DOHH2 (cell line): ENCODE measurements around the gene ZNF253.

Source experiments
- H3F3A ChIP-seq: fragments of 200-600 bp; sonication (generic), shearing (Covaris generic); 2 replicates; pipeline ENCODE4 v1.6.0; 2016; ENCODE audit warnings: antibody characterized with exemption, mild to moderate bottlenecking; ENCODE audit not compliant: control insufficient read depth, insufficient read depth
- H3K27ac ChIP-seq: fragments of 200-600 bp; sonication (generic); 2 replicates; pipeline ENCODE4 v1.5.1; 2014; ENCODE audit warnings: low read depth, mild to moderate bottlenecking, low read length, moderate library complexity
- H3K27me3 ChIP-seq: fragments of 200-600 bp; sonication (generic); 2 replicates; pipeline ENCODE4 v1.6.1; 2014; ENCODE audit warnings: mild to moderate bottlenecking, low read length, mixed read lengths; ENCODE audit not compliant: control insufficient read depth
- H3K36me3 ChIP-seq: fragments of 200-600 bp; sonication (generic); 2 replicates; pipeline ENCODE4 v1.6.1; 2014; ENCODE audit warnings: mild to moderate bottlenecking, low read length, moderate library complexity, mixed read lengths; ENCODE audit not compliant: control insufficient read depth
- H3K4me1 ChIP-seq: fragments of 200-600 bp; sonication (generic); 2 replicates; pipeline ENCODE4 v1.6.1; 2014; ENCODE audit warnings: mild to moderate bottlenecking, low read length, mixed read lengths; ENCODE audit not compliant: control insufficient read depth
- H3K4me2 ChIP-seq: fragments of 200-600 bp; sonication (generic); 2 replicates; pipeline ENCODE4 v1.6.0; 2014; ENCODE audit warnings: mild to moderate bottlenecking, low read length, moderate library complexity
- H3K4me3 ChIP-seq: fragments of 200-600 bp; sonication (generic); 2 replicates; pipeline ENCODE4 v1.5.1; 2014; ENCODE audit warnings: mild to moderate bottlenecking, low read length, mixed read lengths
- H3K79me2 ChIP-seq: fragments of 200-600 bp; sonication (generic); 2 replicates; pipeline ENCODE4 v1.6.1; 2014; ENCODE audit warnings: mild to moderate bottlenecking, low read length, mixed read lengths; ENCODE audit not compliant: control insufficient read depth
- H3K9me2 ChIP-seq: fragments of 200-600 bp; sonication (generic); replicated peaks from 2 replicates; pipeline ENCODE4 v1.6.1; 2014; ENCODE audit warnings: mild to moderate bottlenecking, low read length, mixed read lengths; ENCODE audit not compliant: control insufficient read depth
- H3K9me3 ChIP-seq: fragments of 200-600 bp; sonication (generic); 2 replicates; pipeline ENCODE4 v1.6.1; 2014; ENCODE audit warnings: antibody characterized with exemption, low read length, mixed read lengths; ENCODE audit not compliant: control insufficient read depth, insufficient read depth
- H4K20me1 ChIP-seq: fragments of 200-600 bp; sonication (generic); 2 replicates; pipeline ENCODE4 v1.6.0; 2014; ENCODE audit warnings: low read depth, mild to moderate bottlenecking, antibody characterized with exemption, low read length, moderate library complexity; ENCODE audit not compliant: control insufficient read depth, insufficient read depth
- EZH2phosphoT487 ChIP-seq: fragments of 200-600 bp; sonication (generic); IDR thresholded peaks from 2 replicates; pipeline ENCODE4 v1.6.1; 2017; ENCODE audit warnings: borderline replicate concordance, mild to moderate bottlenecking, antibody characterized with exemption, low read length, moderate library complexity, mixed read lengths
- TF ChIP-seq, protein P1 (sequence below): fragments of 200-600 bp; sonication (generic); IDR thresholded peaks from one replicate; pipeline ENCODE4 v1.5.1; 2014; ENCODE audit warnings: antibody characterized with exemption, mild to moderate bottlenecking, low read depth, low read length; ENCODE audit not compliant: poor library complexity, severe bottlenecking

Gene ZNF253

DNA sequence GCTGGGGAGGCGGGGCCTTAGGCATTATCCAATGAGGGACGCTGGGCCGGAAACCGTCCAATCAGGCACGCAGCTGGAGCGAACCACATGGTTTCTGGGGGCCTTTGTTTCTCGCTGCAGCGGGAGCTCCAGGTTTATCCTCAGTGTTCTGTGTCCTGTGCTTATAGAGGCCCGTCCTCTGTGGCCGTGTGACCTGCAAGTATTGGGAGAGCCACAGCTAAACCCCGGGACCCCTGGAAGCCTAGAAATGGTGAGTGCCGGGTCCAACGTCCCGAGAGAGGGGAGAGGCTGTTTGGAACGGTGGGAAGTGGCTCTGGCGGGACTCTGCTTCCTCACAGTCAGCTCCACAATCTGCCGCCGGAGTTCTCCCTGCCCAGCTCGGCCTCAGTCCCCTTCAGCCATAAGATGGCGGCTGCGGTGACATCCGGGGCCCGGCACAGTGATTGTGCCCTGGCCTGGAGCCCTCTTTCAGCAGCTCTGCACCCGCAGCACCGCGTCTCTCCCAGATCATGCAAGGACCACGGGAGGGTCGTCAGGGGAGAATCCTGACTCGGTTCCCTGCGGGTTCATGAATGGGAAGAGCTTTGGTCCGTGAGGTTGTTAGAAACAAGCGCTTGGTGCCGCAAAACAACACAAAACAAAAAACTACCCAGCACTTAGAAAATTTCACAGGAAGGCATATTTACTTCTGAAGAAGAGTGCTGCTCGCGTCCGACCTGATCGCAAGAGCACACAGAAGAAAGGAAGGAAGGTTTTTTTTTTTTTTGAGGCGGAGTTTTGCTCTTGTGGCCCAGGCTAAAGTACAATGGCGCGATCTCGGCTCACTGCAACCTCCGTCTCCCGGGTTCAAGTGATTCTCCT lies at the start of gene ZNF253:
Gene ZNF253 (plus strand): TSS at position 133 of the 861 bp plus-strand sequence. CDS start 115 bp downstream, at position 248.
- peaks cover 24% of the 10 kb centered on the region for H3K9me3 ChIP-seq
- H3K4me2 ChIP-seq = peak within 1 kb of the TSS; percentile 82
- H3K4me3 ChIP-seq = peak within 1 kb of the TSS; percentile 97
- no peaks in the 10 kb centered on the region for H3F3A ChIP-seq
- H3K36me3 ChIP-seq = peaks cover 40% of the 10 kb centered on the region
- peaks cover 12% of the 10 kb centered on the region for H3K4me1 ChIP-seq
- no peaks in the 10 kb centered on the region for H4K20me1 ChIP-seq
- H3K27me3 ChIP-seq = no peaks in the 10 kb centered on the region
- H3K27ac ChIP-seq = peak within 1 kb of the TSS; percentile 84
- peaks cover 50% of the 10 kb centered on the region for H3K79me2 ChIP-seq
- no peaks in the 10 kb centered on the region for H3K9me2 ChIP-seq
- TF ChIP-seq EZH2phosphoT487 = no peak
- TF ChIP-seq, protein P1, sequence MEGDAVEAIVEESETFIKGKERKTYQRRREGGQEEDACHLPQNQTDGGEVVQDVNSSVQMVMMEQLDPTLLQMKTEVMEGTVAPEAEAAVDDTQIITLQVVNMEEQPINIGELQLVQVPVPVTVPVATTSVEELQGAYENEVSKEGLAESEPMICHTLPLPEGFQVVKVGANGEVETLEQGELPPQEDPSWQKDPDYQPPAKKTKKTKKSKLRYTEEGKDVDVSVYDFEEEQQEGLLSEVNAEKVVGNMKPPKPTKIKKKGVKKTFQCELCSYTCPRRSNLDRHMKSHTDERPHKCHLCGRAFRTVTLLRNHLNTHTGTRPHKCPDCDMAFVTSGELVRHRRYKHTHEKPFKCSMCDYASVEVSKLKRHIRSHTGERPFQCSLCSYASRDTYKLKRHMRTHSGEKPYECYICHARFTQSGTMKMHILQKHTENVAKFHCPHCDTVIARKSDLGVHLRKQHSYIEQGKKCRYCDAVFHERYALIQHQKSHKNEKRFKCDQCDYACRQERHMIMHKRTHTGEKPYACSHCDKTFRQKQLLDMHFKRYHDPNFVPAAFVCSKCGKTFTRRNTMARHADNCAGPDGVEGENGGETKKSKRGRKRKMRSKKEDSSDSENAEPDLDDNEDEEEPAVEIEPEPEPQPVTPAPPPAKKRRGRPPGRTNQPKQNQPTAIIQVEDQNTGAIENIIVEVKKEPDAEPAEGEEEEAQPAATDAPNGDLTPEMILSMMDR = peak; percentile 24

DNA sequence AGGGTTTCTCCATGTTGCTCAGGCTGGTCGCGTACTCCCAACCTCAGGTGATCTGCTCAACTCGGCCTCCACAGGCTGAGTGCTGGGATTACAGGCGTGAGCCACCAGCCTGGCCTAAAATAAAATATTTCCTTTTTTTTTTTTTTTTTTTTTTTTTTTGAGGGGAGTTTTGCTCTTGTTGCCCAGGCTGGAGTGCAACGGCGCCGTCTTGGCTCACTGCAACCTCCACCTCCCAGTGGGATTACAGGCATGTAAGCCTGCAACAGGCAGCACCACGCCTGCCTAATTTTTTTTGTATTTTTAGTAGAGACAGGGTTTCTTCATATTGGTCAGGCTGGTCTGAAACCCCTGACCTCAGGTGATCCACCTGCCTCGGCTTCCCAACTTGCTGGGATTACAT lies 49.0 kb upstream of the ZNF253 start:
- H3K9me2 ChIP-seq = no peaks in the 10 kb centered on the region
- H3K4me1 ChIP-seq = peaks cover 16% of the 10 kb centered on the region
- no peaks in the 10 kb centered on the region for H4K20me1 ChIP-seq
- no peak overlapping the region for H3K4me3 ChIP-seq
- no peak for TF ChIP-seq EZH2phosphoT487
- TF ChIP-seq, protein P1 = no peak
- H3K36me3 ChIP-seq = peaks cover 66% of the 10 kb centered on the region
- H3K79me2 ChIP-seq = peaks cover 90% of the 10 kb centered on the region
- no peak overlapping the region for H3K4me2 ChIP-seq
- H3K27me3 ChIP-seq = no peaks in the 10 kb centered on the region
- peaks cover 35% of the 10 kb centered on the region for H3K9me3 ChIP-seq
- H3K27ac ChIP-seq = no peak overlapping the region
- H3F3A ChIP-seq = no peaks in the 10 kb centered on the region

DNA sequence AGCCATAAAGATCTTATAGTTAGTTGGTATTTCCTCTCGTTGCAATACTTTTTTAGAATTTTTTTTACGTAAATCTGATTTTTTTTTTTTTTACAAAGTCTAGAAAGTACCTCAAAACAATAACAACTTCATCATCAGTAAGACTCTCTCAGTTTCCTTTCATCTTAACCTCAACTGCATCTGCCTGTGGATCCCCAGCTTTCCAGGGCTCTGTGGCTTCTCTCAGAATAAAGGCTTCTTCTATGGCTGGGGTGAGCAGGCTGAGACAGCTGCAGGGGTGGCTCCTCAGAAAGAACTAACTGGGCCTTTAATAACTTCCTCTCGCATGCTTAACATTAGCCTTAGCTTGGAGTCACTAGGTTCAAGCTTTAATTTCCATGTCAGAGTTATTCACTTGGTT lies 48.3 kb upstream of the ZNF253 start:
- Histone ChIP-seq H3K36me3 (peaks cover 59% of the 10 kb centered on the region), H3F3A (no peaks in the 10 kb centered on the region), H4K20me1 (no peaks in the 10 kb centered on the region), H3K4me3 (no peak overlapping the region), H3K79me2 (peaks cover 83% of the 10 kb centered on the region), H3K4me1 (peaks cover 19% of the 10 kb centered on the region), H3K9me3 (peaks cover 35% of the 10 kb centered on the region), H3K27me3 (no peaks in the 10 kb centered on the region), H3K27ac (no peak overlapping the region), H3K9me2 (no peaks in the 10 kb centered on the region), H3K4me2 (no peak overlapping the region)
- no peak for TF ChIP-seq EZH2phosphoT487
- TF ChIP-seq, protein P1 = no peak
